H1 (cell line): Measurements from ENCODE around the gene HMGCL. TPM values are rescaled to one million over a fixed set of nuclear protein-coding genes. Genes with fewer than 3 reads are reported as not detected.

Experiments
- ASH2L ChIP-seq: fragments of 200-600, 300-600 bp; sonication (generic); IDR thresholded peaks from one replicate; pipeline ENCODE4 v1.7.1; 2017; ENCODE audit warnings: low read length
- BACH1 ChIP-seq: IDR thresholded peaks from 2 replicates; pipeline ENCODE4 v1.6.1; 2012; ENCODE audit warnings: low read length, improper control_type of control experiment
- BCL11A ChIP-seq, 2 experiments: IDR thresholded peaks; one replicate each; pipeline ENCODE4 v1.6.1; 2011; ENCODE audit warnings: low read depth in 2 of 2, low read length in 2 of 2, mild to moderate bottlenecking in 2 of 2
- BRCA1 ChIP-seq: IDR thresholded peaks from 2 replicates; pipeline ENCODE4 v1.6.1; 2012; ENCODE audit warnings: low read depth, low read length, improper control_type of control experiment
- CBX5 ChIP-seq: fragments of 300-800, 300-1000 bp; sonication (generic); IDR thresholded peaks from 2 replicates; pipeline ENCODE4 v1.7.1; 2016; ENCODE audit warnings: antibody characterized with exemption, low read length, low read depth
- CEBPB ChIP-seq: IDR thresholded peaks from 2 replicates; pipeline ENCODE4 v1.6.1; 2012; ENCODE audit warnings: low read depth, low read length
- CREB1 ChIP-seq: IDR thresholded peaks from 2 replicates; pipeline ENCODE4 v1.6.1; 2012; ENCODE audit warnings: inconsistent platforms
- CTBP2 ChIP-seq: IDR thresholded peaks from 2 replicates; pipeline ENCODE4 v1.7.0; 2011; ENCODE audit warnings: borderline replicate concordance, mild to moderate bottlenecking, moderate library complexity, mixed read lengths, low read length; ENCODE audit not compliant: insufficient read depth, insufficient read length
- CTCF ChIP-seq, 3 experiments: IDR thresholded peaks; 1 replicate in 2 of 3; 2 replicates in 1 of 3; pipeline versions ENCODE4 v1.5.1 to v1.6.1; 2011; ENCODE audit warnings: low read length in 3 of 3, mild to moderate bottlenecking in 3 of 3, inconsistent platforms in 2 of 3, low read depth in 1 of 3, moderate library complexity in 1 of 3; ENCODE audit not compliant: insufficient read depth in 1 of 3; ENCODE audit errors: control extremely low read depth in 1 of 3
- E2F6 ChIP-seq: IDR thresholded peaks from 2 replicates; pipeline ENCODE4 v1.6.1; 2012; ENCODE audit warnings: inconsistent platforms
- EP300 ChIP-seq, 2 experiments: IDR thresholded peaks; 1 replicate in 1 of 2; 2 replicates in 1 of 2; pipeline ENCODE4 v1.6.1; 2011 to 2012; ENCODE audit warnings: low read depth in 2 of 2, low read length in 2 of 2, mild to moderate bottlenecking in 2 of 2, borderline replicate concordance in 1 of 2, inconsistent platforms in 1 of 2, moderate library complexity in 1 of 2
- FOSL1 ChIP-seq: IDR thresholded peaks from 2 replicates; pipeline ENCODE4 v1.6.1; 2011; ENCODE audit warnings: mild to moderate bottlenecking, low read depth, low read length, moderate library complexity; ENCODE audit not compliant: insufficient read depth
- RBBP5 ChIP-seq: IDR thresholded peaks from 2 replicates; pipeline ENCODE4 v1.7.1; 2012; ENCODE audit warnings: low read depth, mild to moderate bottlenecking, inconsistent platforms, low read length, moderate library complexity, borderline replicate concordance
- SIN3A ChIP-seq, 2 experiments: IDR thresholded peaks in 1 of 2; conservative IDR thresholded peaks in 1 of 2; 2 replicates each; pipeline ENCODE4 v1.6.1; 2011 to 2012; ENCODE audit warnings: low read length in 2 of 2, improper control_type of control experiment in 1 of 2, low read depth in 1 of 2, mild to moderate bottlenecking in 1 of 2
- SIX5 ChIP-seq: IDR thresholded peaks from 2 replicates; pipeline ENCODE4 v1.6.1; 2011; ENCODE audit warnings: mild to moderate bottlenecking, low read depth, low read length
- SP2 ChIP-seq: IDR thresholded peaks from 2 replicates; pipeline ENCODE4 v1.6.1; 2012; ENCODE audit warnings: mild to moderate bottlenecking, low read length, inconsistent platforms
- SP4 ChIP-seq: IDR thresholded peaks from 2 replicates; pipeline ENCODE4 v1.6.1; 2012; ENCODE audit warnings: low read length, inconsistent platforms
- SUZ12 ChIP-seq: fragments of 200-600 bp; sonication (generic); IDR thresholded peaks from 2 replicates; pipeline ENCODE4 v1.6.1; 2012; ENCODE audit warnings: mild to moderate bottlenecking, inconsistent platforms, low read length, moderate library complexity, mixed read lengths
- TCF12 ChIP-seq: IDR thresholded peaks from 2 replicates; pipeline ENCODE4 v1.6.1; 2011; ENCODE audit warnings: low read depth, mild to moderate bottlenecking, low read length
- USF2 ChIP-seq: IDR thresholded peaks from 2 replicates; pipeline ENCODE4 v1.6.1; 2011; ENCODE audit warnings: low read length, improper control_type of control experiment
- polyA plus RNA-seq, 7 experiments: library from polyadenylated mRNA; depleted of rRNA in 3 of 7; stranded (reverse) in 5 of 7; unstranded in 2 of 7; fragments of >200 nt in 5 of 7; fragments of 200-250 nt in 2 of 7; gene quantifications; 1 replicate in 5 of 7; 2 replicates in 1 of 7; 4 replicates in 1 of 7; pipeline versions ENCODE4 v1.2.1 to v1.2.3, GENCODE V29; 2011 to 2013; ENCODE audit warnings: missing spikeins in 2 of 7, mixed read lengths in 2 of 7
- total RNA-seq: library from RNA; stranded (reverse); fragmentation: NEBNext Ultra II Directional; extraction: Animal tissue kit (Norgen Biotek cat#: 25700); gene quantifications from 2 replicates; pipeline ENCODE4 v1.2.1, GENCODE V29; 2021

HMGCL gene
- total and polyA plus RNA-seq, 2 of the 8 experiments (the other 6 are each of a cell fraction or from before 2014, with no cell fraction given) = 13.7 to 19.5 TPM

- TF ChIP-seq SIX5 = no peak
- no peak for TF ChIP-seq SP2
- peak; percentile 85 for TF ChIP-seq ASH2L
- no peak for TF ChIP-seq CTBP2
- no peak for TF ChIP-seq SUZ12
- TF ChIP-seq CBX5 = no peak
- no peak for TF ChIP-seq BACH1
- TF ChIP-seq FOSL1 = no peak
- peak in 1 of 2 experiments; percentile 49; a peak in 1 of 4 replicates for TF ChIP-seq SIN3A (conservative IDR thresholded peaks at IDR 0.05 in 1 of 2, IDR thresholded peaks at IDR 0.05 in 1 of 2; ENCODE audit: low read depth in 1 of 2, low read length in 2 of 2)
- no peak for TF ChIP-seq TCF12
- peak; percentile 92; the same call in 1 of the 2 replicates for TF ChIP-seq RBBP5
- no peak for TF ChIP-seq CTCF (IDR thresholded peaks at IDR 0.05; ENCODE audit: control extremely low read depth in 1 of 3, insufficient read depth in 1 of 3, low read depth in 1 of 3, low read length in 3 of 3)
- TF ChIP-seq USF2 = no peak
- TF ChIP-seq BCL11A (IDR thresholded peaks at IDR 0.05; ENCODE audit: low read depth in 2 of 2, low read length in 2 of 2) = no peak
- TF ChIP-seq E2F6 = no peak
- peak; percentile 95 for TF ChIP-seq CREB1
- no peak for TF ChIP-seq EP300 (IDR thresholded peaks at IDR 0.05; ENCODE audit: borderline replicate concordance in 1 of 2, low read depth in 2 of 2, low read length in 2 of 2)
- TF ChIP-seq BRCA1 = no peak
- no peak for TF ChIP-seq CEBPB
- TF ChIP-seq SP4 = no peak
Observed at GRCh38 chr1:23777979-23778814, 47.0 kb downstream of the HMGCL start, which contains the start of gene PITHD1 (continued).
